GM12878 (cell line): Measurements from ENCODE around the gene SLFN11. TPM values are rescaled to one million over a fixed set of nuclear protein-coding genes. Genes with fewer than 3 reads are reported as not detected.
"Not testable (repeated sequence)": the region's sequence is repeated elsewhere in the genome, so short reads cannot be mapped to it uniquely, and the experiment has no call there.

Experiments used
- ATAC-seq: fragments of 200-7000 bp; cut with Tn5 transposase; 3 replicates; pipeline ENCODE4 v1.9.1; 2020; ENCODE audit warnings: mild to moderate bottlenecking, moderate library complexity
- BruUV-seq: library from RNA; stranded (reverse); fragments of 400-500 nt; replicated peaks from 2 replicates; lab custom pipeline; 2021; lab: Mats Ljungman, UMichigan
- CTCF ChIA-PET: fragments of 300-600 bp; sonication (Branson Sonifier 250); formaldehyde crosslinking; extraction: SDS; loops from one replicate; lab custom pipeline; 2021; ENCODE audit warnings: inconsistent platforms; lab: Yijun Ruan, JAX
- POLR2A ChIA-PET: fragments of 350-600 bp; formaldehyde crosslinking; extraction: SDS; loops from one replicate; lab custom pipeline; 2021; ENCODE audit warnings: inconsistent platforms; lab: Charles Lee
- RAD21 ChIA-PET: fragments of 300-600 bp; sonication (Branson Sonifier 250); formaldehyde crosslinking; loops from one replicate; lab custom pipeline; 2023; ENCODE audit warnings: antibody characterized with exemption; ENCODE audit not compliant: unreplicated experiment; lab: Charles Lee
- SMC1A ChIA-PET: fragments of 300-600 bp; sonication (Branson Sonifier 250); formaldehyde crosslinking; loops from one replicate; lab custom pipeline; 2023; ENCODE audit not compliant: unreplicated experiment, uncharacterized antibody; lab: Charles Lee
- DNase-seq: peaks from one replicate; pipeline ENCODE4 v3.0.0-alpha.2; 2011; ENCODE audit warnings: low read depth, low spot score
- FAIRE-seq: peaks from 3 replicates; lab custom pipeline; 2011; peaks lifted over from hg19 to GRCh38; lab: Jason Lieb, UNC
- H2AFZ ChIP-seq: 2 replicates; pipeline ENCODE4 v1.6.0; 2011; ENCODE audit warnings: low read depth, low read length, control low read depth; ENCODE audit not compliant: control insufficient read depth
- H3K27ac ChIP-seq: 2 replicates; pipeline ENCODE4 v1.5.1; 2011; ENCODE audit warnings: control low read depth; ENCODE audit not compliant: control insufficient read depth, insufficient read depth
- H3K27me3 ChIP-seq, 2 experiments: replicated peaks in 1 of 2; 2 replicates each; pipeline versions ENCODE4 v1.6.0 to v1.6.1; 2011; ENCODE audit warnings: low read length in 1 of 2; ENCODE audit not compliant: control insufficient read depth in 2 of 2, insufficient read depth in 2 of 2
- H3K36me3 ChIP-seq, 2 experiments: 2 replicates each; pipeline ENCODE4 v1.5.1; 2011; ENCODE audit warnings: low read length in 1 of 2; ENCODE audit not compliant: control insufficient read depth in 2 of 2, insufficient read depth in 2 of 2
- H3K4me1 ChIP-seq: 2 replicates; pipeline ENCODE4 v1.6.1; 2011; ENCODE audit warnings: mild to moderate bottlenecking, low read length, moderate library complexity, mixed read lengths; ENCODE audit not compliant: control insufficient read depth, insufficient read depth
- H3K4me2 ChIP-seq: 2 replicates; pipeline ENCODE4 v1.6.0; 2011; ENCODE audit warnings: control low read depth; ENCODE audit not compliant: control insufficient read depth, insufficient read depth
- H3K4me3 ChIP-seq: fragments of 200-600 bp; sonication (generic); 2 replicates; pipeline ENCODE4 v1.5.1; 2016
- H3K79me2 ChIP-seq: 2 replicates; pipeline ENCODE4 v1.6.0; 2011; ENCODE audit warnings: low read length; ENCODE audit not compliant: control insufficient read depth, insufficient read depth
- H3K9ac ChIP-seq: 2 replicates; pipeline ENCODE4 v1.8.0; 2011; ENCODE audit warnings: low read length, control low read depth, mixed read lengths; ENCODE audit not compliant: control insufficient read depth, insufficient read depth
- H3K9me3 ChIP-seq: replicated peaks from 3 replicates; pipeline ENCODE4 v1.5.1; 2011; ENCODE audit warnings: mild to moderate bottlenecking, low read length; ENCODE audit not compliant: control insufficient read depth, insufficient read depth
- H4K20me1 ChIP-seq: 2 replicates; pipeline ENCODE4 v1.6.0; 2011; ENCODE audit not compliant: control insufficient read depth, insufficient read depth
- ATF7 ChIP-seq: fragments of 450-650 bp; IDR thresholded peaks from 2 replicates; pipeline ENCODE4 v1.6.1; 2016; ENCODE audit warnings: low read depth, mild to moderate bottlenecking
- BRCA1 ChIP-seq: IDR thresholded peaks from 2 replicates; pipeline ENCODE4 v1.6.1; 2011; ENCODE audit warnings: low read depth, low read length, improper control_type of control experiment
- E2F4 ChIP-seq: IDR thresholded peaks from 2 replicates; pipeline ENCODE4 v1.6.1; 2012; ENCODE audit warnings: low read depth, low read length, improper control_type of control experiment
- EP300 ChIP-seq, 2 experiments: fragments of 150-350 bp in 1 of 2; IDR thresholded peaks; 2 replicates each; pipeline ENCODE4 v1.6.1; 2011 to 2012; ENCODE audit warnings: low read depth in 2 of 2, low read length in 2 of 2, borderline replicate concordance in 1 of 2, improper control_type of control experiment in 1 of 2, inconsistent platforms in 1 of 2; ENCODE audit not compliant: control insufficient read depth in 1 of 2
- HCFC1 ChIP-seq: fragments of 150-350 bp; IDR thresholded peaks from 2 replicates; pipeline ENCODE4 v1.6.1; 2014; ENCODE audit warnings: low read length
- HSF1 ChIP-seq: fragments of 150-350 bp; IDR thresholded peaks from 2 replicates; pipeline ENCODE4 v1.6.1; 2014; ENCODE audit warnings: mild to moderate bottlenecking, low read depth, low read length
- MXI1 ChIP-seq: fragments of 150-350 bp; IDR thresholded peaks from 2 replicates; pipeline ENCODE4 v1.6.1; 2011; ENCODE audit warnings: low read depth, mild to moderate bottlenecking, inconsistent platforms, low read length, improper control_type of control experiment
- NFXL1 ChIP-seq: fragments of 450-650 bp; IDR thresholded peaks from 2 replicates; pipeline ENCODE4 v1.6.1; 2017; ENCODE audit warnings: antibody characterized with exemption, mild to moderate bottlenecking, borderline replicate concordance
- PBX3 ChIP-seq: IDR thresholded peaks from 2 replicates; pipeline ENCODE4 v1.6.1; 2011; ENCODE audit warnings: mild to moderate bottlenecking, low read depth, low read length, moderate library complexity; ENCODE audit not compliant: insufficient replicate concordance
- POU2F2 ChIP-seq: IDR thresholded peaks from 3 replicates; pipeline ENCODE4 v1.6.1; 2011; ENCODE audit warnings: low read depth, mild to moderate bottlenecking, low read length, borderline replicate concordance
- WGBS: methylation state at CpG from one replicate; pipeline ENCODE4 v1.1.6; 2016; ENCODE audit warnings: low lambda C conversion rate; ENCODE audit not compliant: insufficient replicate concordance, insufficient coverage; ENCODE audit errors: missing lambda C conversion rate; 5-methylcytosine and 5-hydroxymethylcytosine counted together
- in situ Hi-C: fragments of 300-500 bp; cut with MboI; formaldehyde crosslinking; loops from 9 replicates; pipeline ENCODE4 v1.14.3; 2018; ENCODE audit warnings: mixed read lengths
- intact Hi-C: fragments of 100-400 bp; cut with micrococcal nuclease; formaldehyde crosslinking; loops from one replicate; pipeline ENCODE4 v1.14.2; 2022; ENCODE audit not compliant: unreplicated experiment
- polyA plus RNA-seq, 11 experiments: library from polyadenylated mRNA; depleted of rRNA in 4 of 11; unstranded in 6 of 11; stranded (reverse) in 5 of 11; fragments of >200 nt; fragmentation: Nextera tagmentation in 4 of 11; fragmentation: Illumina TruSeq in 1 of 11; extraction: Ambion mirVana in 4 of 11; extraction: Trizol in 1 of 11; gene quantifications; 1 replicate in 1 of 11; 2 replicates in 10 of 11; pipeline versions ENCODE4 v1.2.1 to v1.2.3, GENCODE V29; 2011 to 2016; ENCODE audit warnings: inconsistent platforms in 2 of 11, missing spikeins in 2 of 11, low read depth in 1 of 11
- total RNA-seq, 4 experiments: library from RNA; depleted of rRNA in 3 of 4; stranded (reverse); fragments of >200 nt in 3 of 4; fragmentation: Illumina TruSeq in 1 of 4; extraction: Trizol in 1 of 4; gene quantifications; 2 replicates each; pipeline versions ENCODE4 v1.2.1 to v1.2.3, GENCODE V29; 2013 to 2021

Gene SLFN11
- total and polyA plus RNA-seq, 10 of the 15 experiments (the other 5 are each of a cell fraction or from before 2014, with no cell fraction given) = 2.1 to 38.9 (median 30.6) TPM

DNA sequence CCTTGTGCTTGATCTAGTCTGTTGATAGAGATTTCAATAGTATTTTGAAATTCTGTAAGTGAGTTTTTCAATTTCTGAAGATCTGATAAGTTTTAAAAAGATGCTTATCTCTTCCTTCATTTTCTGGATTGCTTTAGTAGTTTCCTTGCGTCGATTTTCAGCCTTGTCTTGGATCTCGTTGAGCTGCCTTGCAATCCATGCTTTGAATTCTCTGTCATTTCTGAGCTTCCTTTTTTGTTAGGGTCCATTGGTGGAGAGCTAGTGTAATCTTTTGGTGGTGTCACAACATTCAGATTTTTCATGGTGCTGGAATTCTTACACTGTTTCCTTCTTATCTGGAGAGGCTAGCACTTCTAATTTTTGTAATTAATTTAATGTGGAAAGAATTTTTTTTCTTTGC lies 61.1 kb downstream of the SLFN11 start:
- H2AFZ ChIP-seq = no peak overlapping the region
- RAD21 ChIA-PET = interaction anchor here (1.3 to 5.9 kb wide), 8 partner anchors 55 to 302 kb away, joined by 3 to 171 read pairs (median 10); partner anchors contain the start of genes PEX12, SLFN12L and SLFN13
- no peaks in the 10 kb centered on the region for H3K79me2 ChIP-seq
- no peak overlapping the region for H3K9ac ChIP-seq
- in situ Hi-C loops = loop anchor here (5.0 kb wide), 2 partner anchors 225 to 435 kb away; partner anchors contain the start of gene SLFN12L
- ATAC-seq = no peak
- H3K4me1 ChIP-seq = peaks cover 9% of the 10 kb centered on the region
- no peak for TF ChIP-seq BRCA1
- TF ChIP-seq EP300 (IDR thresholded peaks at IDR 0.05; ENCODE audit: borderline replicate concordance in 1 of 2, control insufficient read depth in 1 of 2, low read depth in 2 of 2, low read length in 2 of 2) = no peak
- no peak for TF ChIP-seq ATF7
- TF ChIP-seq HCFC1 = no peak
- no peak for TF ChIP-seq NFXL1
- TF ChIP-seq PBX3 = no peak
- TF ChIP-seq POU2F2 = no peak
- TF ChIP-seq E2F4 = no peak
- TF ChIP-seq MXI1 = no peak
- no peak for TF ChIP-seq HSF1
- TF ChIP-seq, all 136 proteins: peak for 0
- FAIRE-seq (no peak), DNase-seq (no peak)
- Histone ChIP-seq H3K4me3 (no peak overlapping the region), H4K20me1 (no peaks in the 10 kb centered on the region), H3K27ac (no peak overlapping the region), H3K36me3 (no peaks in the 10 kb centered on the region), H3K27me3 (no peaks in the 10 kb centered on the region), H3K4me2 (no peak overlapping the region), H3K9me3 (no peaks in the 10 kb centered on the region)
- WGBS = 67% methylated on average over 3 of the region's 3 CpGs
- CTCF ChIA-PET = interaction anchor here (0.7 to 6.7 kb wide), 30 partner anchors 10 to 435 kb away, joined by 3 to 321 read pairs (median 5); partner anchors contain the start of genes PEX12, SLFN12L and SLFN13
- intact Hi-C loops = loop anchor here (1.0 to 2.0 kb wide), 3 partner anchors 136 to 227 kb away; partner anchors contain the start of gene SLFN13
- BruUV-seq = no TSS peak
- SMC1A ChIA-PET = interaction anchor here (0.5 to 9.1 kb wide), 20 partner anchors 11 to 290 kb away, joined by 3 to 251 read pairs (median 4); partner anchors contain the start of genes SLFN11, SLFN12L, SLFN13 and SLFN5
- POLR2A ChIA-PET = interaction anchor here (0.7 to 1.4 kb wide), 3 partner anchors 222 to 226 kb away, joined by 3 to 8 read pairs (median 6); partner anchors contain the start of gene SLFN12L

DNA sequence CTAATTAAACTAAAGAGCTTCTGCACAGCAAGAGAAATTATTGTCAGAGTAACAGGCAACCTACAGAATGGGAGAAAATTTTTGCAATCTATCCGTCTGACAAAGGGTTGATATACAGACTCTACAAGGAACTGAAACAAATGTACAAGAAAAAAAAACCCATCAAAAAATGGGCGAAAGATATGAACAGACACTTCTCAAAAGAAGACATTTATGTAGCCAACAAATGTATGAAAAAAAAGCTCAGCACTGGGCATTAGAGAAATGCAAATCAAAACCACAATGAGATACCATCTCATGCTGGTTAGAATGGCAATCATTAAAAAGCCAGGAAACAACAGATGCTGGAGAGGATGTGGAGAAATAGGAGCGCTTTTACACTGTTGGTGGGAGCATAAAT lies 64.1 kb downstream of the SLFN11 start:
- H3K79me2 ChIP-seq, POLR2A ChIA-PET, DNase-seq, BruUV-seq, H3K4me2 ChIP-seq, H3K9me3 ChIP-seq, in situ Hi-C loops, ATAC-seq, H3K9ac ChIP-seq, FAIRE-seq, H3K4me3 ChIP-seq, H3K4me1 ChIP-seq, H4K20me1 ChIP-seq, H3K27me3 ChIP-seq, H2AFZ ChIP-seq, intact Hi-C loops, H3K36me3 ChIP-seq, H3K27ac ChIP-seq: not testable (repeated sequence)
- ChIA-PET CTCF (interaction anchor here (1.4 kb wide), 1 partner anchor 205 kb away, joined by 3 read pairs; no protein-coding TSS in a partner anchor), RAD21 (interaction anchor here (1.3 kb wide), 1 partner anchor 226 kb away, joined by 4 read pairs; no protein-coding TSS in a partner anchor), SMC1A (interaction anchor here (9.1 kb wide), 1 partner anchor 228 kb away, joined by 251 read pairs; the partner anchor contains the start of gene SLFN12L)
- WGBS = 43% methylated on average over 3 of the region's 3 CpGs
